OCI-M2 (cell line): ENCODE results near the gene TIMM23B.
"Not testable (repeated sequence)": the region's sequence is repeated elsewhere in the genome, so short reads cannot be mapped to it uniquely, and the experiment has no call there.

Source experiments
- DNase-seq: peaks from one replicate; lab custom pipeline; 2025; ENCODE audit not compliant: unreplicated experiment; lab: John Stamatoyannopoulos, UW

The TIMM23B gene

GRCh38 chr10:49941447-49942338 lies at the start of gene TIMM23B, which contains the start of gene PARG:
TSS of gene TIMM23B (plus strand) at chr10:49942053. CDS start at chr10:49942195, 142 bp downstream.
TSS of gene PARG (minus strand) at chr10:49942027. CDS start at chr10:49941725, 302 bp downstream.
- not testable (repeated sequence) for DNase-seq

- DNase-seq = not testable (repeated sequence)
Measured at GRCh38 chr10:49899999-49900398, 41.9 kb upstream of the TIMM23B start.

- DNase-seq = not testable (repeated sequence)
Measured at GRCh38 chr10:49900406-49900805, 41.4 kb upstream of the TIMM23B start.

- DNase-seq = not testable (repeated sequence)
Measured at GRCh38 chr10:49903829-49904228, 38.0 kb upstream of the TIMM23B start.

- not testable (repeated sequence) for DNase-seq
Measured at GRCh38 chr10:49908290-49909080, 33.4 kb upstream of the TIMM23B start.

GRCh38 chr10:49910295-49910694 lies 31.6 kb upstream of the TIMM23B start:
- DNase-seq = not testable (repeated sequence)

GRCh38 chr10:49916451-49916850 lies 25.4 kb upstream of the TIMM23B start:
- DNase-seq = not testable (repeated sequence)

- not testable (repeated sequence) for DNase-seq
Measured at GRCh38 chr10:49917927-49918326, 23.9 kb upstream of the TIMM23B start.

- not testable (repeated sequence) for DNase-seq
Measured at GRCh38 chr10:49922041-49922440, 19.8 kb upstream of the TIMM23B start.

- not testable (repeated sequence) for DNase-seq
Measured at GRCh38 chr10:49923572-49923971, 18.3 kb upstream of the TIMM23B start.

- DNase-seq = not testable (repeated sequence)
Measured at GRCh38 chr10:49931276-49931675, 10.6 kb upstream of the TIMM23B start.

GRCh38 chr10:49931959-49932728 lies 9.7 kb upstream of the TIMM23B start:
- not testable (repeated sequence) for DNase-seq

- not testable (repeated sequence) for DNase-seq
Measured at GRCh38 chr10:49942339-49942705, 469 bp downstream of the TIMM23B start.

- not testable (repeated sequence) for DNase-seq
Measured at GRCh38 chr10:49943607-49944006, 1.8 kb downstream of the TIMM23B start.

GRCh38 chr10:49948142-49948541 lies 6.3 kb downstream of the TIMM23B start:
- not testable (repeated sequence) for DNase-seq

GRCh38 chr10:49948737-49949136 lies 6.9 kb downstream of the TIMM23B start:
- not testable (repeated sequence) for DNase-seq

- not testable (repeated sequence) for DNase-seq
Measured at GRCh38 chr10:49952006-49952405, 10.2 kb downstream of the TIMM23B start.

GRCh38 chr10:49953122-49953521 lies 11.3 kb downstream of the TIMM23B start:
- DNase-seq = not testable (repeated sequence)

- DNase-seq = not testable (repeated sequence)
Measured at GRCh38 chr10:49970331-49970857, 28.5 kb downstream of the TIMM23B start.

GRCh38 chr10:49971466-49971865 lies 29.6 kb downstream of the TIMM23B start:
- DNase-seq = not testable (repeated sequence)
